Measurements from ENCODE around the gene LACTBL1. TPM values are rescaled to one million over a fixed set of nuclear protein-coding genes. Genes with fewer than 3 reads are reported as not detected.
A peak's percentile ranks its signal among the peaks of the same experiment; 100 is the strongest.

Gene LACTBL1
- total and polyA plus RNA-seq, 9 donors: not detected

DNA sequence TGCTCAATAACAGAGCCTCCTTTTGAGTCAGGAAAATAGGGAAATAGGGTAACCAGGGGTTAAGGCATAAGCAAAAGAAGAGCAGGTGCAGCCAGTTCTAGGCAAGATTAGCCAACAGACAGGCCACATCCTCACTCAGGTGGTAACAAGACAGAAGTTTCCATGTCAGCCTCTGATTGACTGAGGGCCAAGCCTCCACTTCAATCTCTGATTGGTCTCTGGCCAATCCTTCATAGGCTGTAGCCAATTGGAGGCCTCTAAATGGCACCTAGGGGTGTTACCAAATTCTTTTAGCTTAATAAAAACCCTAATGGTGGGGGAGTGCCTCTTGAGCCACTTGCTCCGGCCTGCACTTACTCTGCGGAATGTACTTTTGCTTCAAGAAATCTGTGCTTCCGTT, 37.2 kb downstream of the LACTBL1 start:
- WGBS, 3 donors: 91 to 95% (median 93%) methylated on average over 3 of the region's 3 CpGs
- H3K4me1 ChIP-seq (ENCODE audit: insufficient read depth): no peaks in the 10 kb centered on the region
- no peak overlapping the region for H3K4me3 ChIP-seq
- no peaks in the 10 kb centered on the region for H3K9me3 ChIP-seq
- intact Hi-C loops (cut with DNase I): no loop called here
- no peaks in the 10 kb centered on the region for H3K36me3 ChIP-seq
- no peaks in the 10 kb centered on the region for H3K27me3 ChIP-seq
- no peak overlapping the region for H3K27ac ChIP-seq
- DNase-seq: no peak
- no peak for TF ChIP-seq EP300 (IDR thresholded peaks at IDR 0.05)
- TF ChIP-seq, protein P1, sequence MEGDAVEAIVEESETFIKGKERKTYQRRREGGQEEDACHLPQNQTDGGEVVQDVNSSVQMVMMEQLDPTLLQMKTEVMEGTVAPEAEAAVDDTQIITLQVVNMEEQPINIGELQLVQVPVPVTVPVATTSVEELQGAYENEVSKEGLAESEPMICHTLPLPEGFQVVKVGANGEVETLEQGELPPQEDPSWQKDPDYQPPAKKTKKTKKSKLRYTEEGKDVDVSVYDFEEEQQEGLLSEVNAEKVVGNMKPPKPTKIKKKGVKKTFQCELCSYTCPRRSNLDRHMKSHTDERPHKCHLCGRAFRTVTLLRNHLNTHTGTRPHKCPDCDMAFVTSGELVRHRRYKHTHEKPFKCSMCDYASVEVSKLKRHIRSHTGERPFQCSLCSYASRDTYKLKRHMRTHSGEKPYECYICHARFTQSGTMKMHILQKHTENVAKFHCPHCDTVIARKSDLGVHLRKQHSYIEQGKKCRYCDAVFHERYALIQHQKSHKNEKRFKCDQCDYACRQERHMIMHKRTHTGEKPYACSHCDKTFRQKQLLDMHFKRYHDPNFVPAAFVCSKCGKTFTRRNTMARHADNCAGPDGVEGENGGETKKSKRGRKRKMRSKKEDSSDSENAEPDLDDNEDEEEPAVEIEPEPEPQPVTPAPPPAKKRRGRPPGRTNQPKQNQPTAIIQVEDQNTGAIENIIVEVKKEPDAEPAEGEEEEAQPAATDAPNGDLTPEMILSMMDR (IDR thresholded peaks at IDR 0.05): no peak
- no peak for TF ChIP-seq POLR2A (IDR thresholded peaks at IDR 0.05)

DNA sequence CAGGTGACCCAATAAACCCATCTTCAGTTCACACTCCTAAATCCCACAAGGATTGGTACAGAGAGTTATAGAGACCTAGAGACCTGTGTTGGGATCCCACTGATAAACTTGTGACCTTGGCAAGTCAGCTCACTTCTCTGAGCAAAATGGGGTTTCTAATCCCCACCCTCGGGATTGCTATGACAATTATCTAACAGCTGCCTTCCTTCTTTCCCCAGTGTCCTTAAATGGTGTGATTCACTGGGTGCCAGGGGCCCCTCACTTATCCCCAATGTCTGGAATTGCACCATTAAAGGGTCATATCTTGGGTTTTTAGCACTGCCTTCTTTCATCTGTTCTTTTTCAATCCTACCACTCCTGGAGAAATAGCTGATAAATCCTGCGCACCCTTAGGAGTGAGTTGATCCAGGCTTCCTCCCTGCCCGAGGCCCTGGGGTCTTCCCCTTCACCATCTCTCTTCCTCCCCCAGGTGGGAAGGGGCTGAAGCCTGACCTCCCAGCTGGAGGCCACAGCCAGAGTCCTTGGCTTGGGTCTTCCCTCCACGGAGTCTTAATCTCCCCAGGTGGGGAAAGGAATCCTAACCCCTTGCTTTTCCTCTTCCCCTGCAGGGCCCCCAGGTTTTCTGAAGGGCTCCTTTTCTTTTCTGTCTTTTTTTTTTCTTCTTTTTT, 39.7 kb downstream of the LACTBL1 start:
- no peak overlapping the region for H3K27ac ChIP-seq
- intact Hi-C loops (cut with DNase I): no loop called here
- no peak for DNase-seq

DNA sequence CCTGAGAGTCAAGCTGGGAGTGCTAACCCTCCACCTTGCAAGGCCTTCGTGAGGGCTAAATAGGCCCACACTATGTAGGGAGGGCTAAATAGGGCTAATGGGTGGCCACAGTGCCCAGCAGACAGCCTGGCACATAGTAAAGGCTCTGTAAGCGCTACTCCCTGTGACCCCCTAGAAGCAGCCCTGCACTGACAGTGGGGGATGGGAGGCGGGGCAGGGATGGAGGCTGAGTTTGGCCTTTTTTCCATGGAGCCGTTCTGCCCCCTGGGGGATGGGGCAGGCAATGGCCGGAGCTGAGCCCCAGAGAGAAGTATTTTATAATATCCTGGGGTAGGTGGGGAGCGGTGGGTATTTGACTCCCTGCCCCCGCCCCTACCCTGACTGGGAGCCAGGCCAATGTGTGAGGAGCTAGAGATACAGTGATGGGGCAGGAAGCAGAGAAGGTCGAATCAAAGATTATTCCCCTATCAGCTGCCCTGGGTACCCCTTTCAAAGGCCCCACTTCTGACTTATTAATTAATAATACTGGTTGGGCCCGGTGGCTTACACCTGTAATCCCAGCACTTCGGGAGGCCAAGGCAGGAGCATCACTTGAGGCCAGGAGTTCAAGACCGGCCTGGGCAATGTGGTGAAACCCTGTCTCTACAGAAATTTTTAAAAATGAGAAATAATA, 42.3 kb downstream of the LACTBL1 start:
- 40 to 56% (median 50%) methylated on average over 11 of the region's 11 CpGs for WGBS, 3 donors
- intact Hi-C loops (cut with DNase I): no loop called here
- peak in 4 of 5 donors; percentile 36 to 56 (median 38) for DNase-seq

More for the DNA sequence above, 39.7 kb downstream of the LACTBL1 start:
- 34 to 43% (median 39%) methylated on average over 4 of the region's 4 CpGs for WGBS, 3 donors
- Histone ChIP-seq H3K36me3 (no peaks in the 10 kb centered on the region), H3K4me3 (no peak overlapping the region), H3K9me3 (no peaks in the 10 kb centered on the region), H3K4me1 (ENCODE audit: insufficient read depth) (no peaks in the 10 kb centered on the region), H3K27me3 (no peaks in the 10 kb centered on the region)
- TF ChIP-seq EP300 (IDR thresholded peaks at IDR 0.05): no peak
- no peak for TF ChIP-seq POLR2A (IDR thresholded peaks at IDR 0.05)
- TF ChIP-seq, protein P1 (IDR thresholded peaks at IDR 0.05): no peak

DNA sequence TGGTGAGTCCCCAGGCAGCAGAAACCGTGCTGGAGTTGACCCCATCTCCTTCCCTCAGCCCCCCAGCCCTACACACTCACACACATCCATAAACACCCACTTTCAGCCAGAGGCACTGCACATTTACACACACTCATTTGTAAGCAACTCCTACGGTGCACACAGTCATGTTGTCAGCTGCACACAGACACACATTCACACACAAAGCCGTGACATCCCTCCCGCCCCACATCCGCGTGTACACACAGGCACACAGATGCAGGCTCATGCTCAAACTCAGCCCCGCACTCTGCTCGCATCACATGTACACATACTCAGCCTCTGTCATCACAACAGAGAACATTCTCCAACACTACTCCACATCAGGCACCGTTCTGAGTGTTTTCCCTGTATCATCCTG, 47.6 kb downstream of the LACTBL1 start:
- intact Hi-C loops (cut with DNase I): no loop called here
- no peak for DNase-seq

More for the DNA sequence above, 42.3 kb downstream of the LACTBL1 start:
- Histone ChIP-seq H3K27ac (no peak overlapping the region), H3K4me1 (ENCODE audit: insufficient read depth) (no peaks in the 10 kb centered on the region), H3K27me3 (no peaks in the 10 kb centered on the region), H3K4me3 (no peak overlapping the region), H3K36me3 (no peaks in the 10 kb centered on the region), H3K9me3 (no peaks in the 10 kb centered on the region)
- TF ChIP-seq POLR2A (IDR thresholded peaks at IDR 0.05): no peak
- TF ChIP-seq, protein P1 (IDR thresholded peaks at IDR 0.05): peak in 2 of 3 donors; percentile 37 to 49
- no peak for TF ChIP-seq EP300 (IDR thresholded peaks at IDR 0.05)

More for the DNA sequence above, 47.6 kb downstream of the LACTBL1 start:
- no peaks in the 10 kb centered on the region for H3K9me3 ChIP-seq
- no peak overlapping the region for H3K4me3 ChIP-seq
- WGBS, 3 donors: 47 to 65% (median 53%) methylated on average over 9 of the region's 9 CpGs
- H3K36me3 ChIP-seq: no peaks in the 10 kb centered on the region
- H3K27me3 ChIP-seq: no peaks in the 10 kb centered on the region
- no peak overlapping the region for H3K27ac ChIP-seq
- TF ChIP-seq POLR2A (IDR thresholded peaks at IDR 0.05): no peak
- TF ChIP-seq, protein P1 (IDR thresholded peaks at IDR 0.05): no peak
- TF ChIP-seq EP300 (IDR thresholded peaks at IDR 0.05): no peak
- peaks cover 2% of the 10 kb centered on the region for H3K4me1 ChIP-seq (ENCODE audit: insufficient read depth)

All from ovary (tissue), 9 donors.